OCI-LY7 (cell line): ENCODE measurements around the gene SYT2. TPM values are rescaled to one million over a fixed set of nuclear protein-coding genes. Genes with fewer than 3 reads are reported as not detected.

Experiments
- BruUV-seq: library from RNA; stranded (reverse); fragments of 400-500 nt; replicated peaks from 2 replicates; lab custom pipeline; 2021; lab: Mats Ljungman, UMichigan
- CTCF ChIA-PET: fragments of 300-600 bp; sonication (Branson Sonifier 250); formaldehyde crosslinking; loops from one replicate; lab custom pipeline; 2022; ENCODE audit warnings: antibody characterized with exemption; ENCODE audit not compliant: unreplicated experiment; lab: Charles Lee
- POLR2A ChIA-PET: fragments of 300-600 bp; sonication (Branson Sonifier 250); formaldehyde crosslinking; loops from one replicate; lab custom pipeline; 2022; ENCODE audit warnings: antibody characterized with exemption; lab: Charles Lee
- DNase-seq: peaks from one replicate; pipeline ENCODE4 v3.0.0-alpha.2; 2015; ENCODE audit warnings: low spot score
- H2AFZ ChIP-seq: fragments of 200-600 bp; sonication (generic), shearing (Covaris generic); 2 replicates; pipeline ENCODE4 v1.6.1; 2014; ENCODE audit warnings: mild to moderate bottlenecking, antibody characterized with exemption, low read length, moderate library complexity
- H3K27ac ChIP-seq: fragments of 200-600 bp; sonication (generic); 2 replicates; pipeline ENCODE4 v1.5.1; 2014; ENCODE audit warnings: mixed run types, low read depth, mild to moderate bottlenecking, moderate library complexity, low read length, inconsistent platforms; ENCODE audit not compliant: poor library complexity, severe bottlenecking
- H3K36me3 ChIP-seq: fragments of 200-600 bp; sonication (generic); 2 replicates; pipeline ENCODE4 v1.6.1; 2014; ENCODE audit warnings: mild to moderate bottlenecking, antibody characterized with exemption, low read length, moderate library complexity, mixed read lengths; ENCODE audit not compliant: insufficient read depth
- H3K4me1 ChIP-seq: fragments of 200-600 bp; sonication (generic); 2 replicates; pipeline ENCODE4 v1.5.1; 2014; ENCODE audit warnings: mild to moderate bottlenecking, low read length; ENCODE audit not compliant: insufficient read depth, poor library complexity, severe bottlenecking
- H3K4me2 ChIP-seq: fragments of 200-600 bp; sonication (generic); 2 replicates; pipeline ENCODE4 v1.6.1; 2014; ENCODE audit warnings: mild to moderate bottlenecking, low read length
- H3K4me3 ChIP-seq: fragments of 200-600 bp; sonication (generic); 2 replicates; pipeline ENCODE4 v1.5.1; 2014; ENCODE audit warnings: mild to moderate bottlenecking, low read depth, low read length; ENCODE audit not compliant: poor library complexity, severe bottlenecking
- H3K79me2 ChIP-seq: fragments of 200-600 bp; sonication (generic); 2 replicates; pipeline ENCODE4 v1.6.1; 2016; ENCODE audit warnings: low read depth, mild to moderate bottlenecking, low read length, moderate library complexity, mixed read lengths; ENCODE audit not compliant: insufficient read depth
- H3K9me2 ChIP-seq: fragments of 200-600 bp; sonication (generic); 2 replicates; pipeline ENCODE4 v1.6.1; 2016; ENCODE audit warnings: mild to moderate bottlenecking, low read length, mixed read lengths; ENCODE audit not compliant: insufficient read depth
- H3K9me3 ChIP-seq: fragments of 200-600 bp; sonication (generic); 2 replicates; pipeline ENCODE4 v1.6.1; 2014; ENCODE audit warnings: mild to moderate bottlenecking, mixed run types, low read length, mixed read lengths
- H4K20me1 ChIP-seq: fragments of 200-600 bp; sonication (generic); 2 replicates; pipeline ENCODE4 v1.6.1; 2014; ENCODE audit warnings: mild to moderate bottlenecking, antibody characterized with exemption, low read length, moderate library complexity, mixed read lengths; ENCODE audit not compliant: insufficient read depth
- EZH2phosphoT487 ChIP-seq: fragments of 200-600 bp; sonication (generic); IDR thresholded peaks from 2 replicates; pipeline ENCODE4 v1.6.1; 2018; ENCODE audit warnings: low read depth, borderline replicate concordance, mild to moderate bottlenecking, mixed run types, antibody characterized with exemption, low read length, moderate library complexity, mixed read lengths
- intact Hi-C: fragments of 100-400 bp; cut with micrococcal nuclease; formaldehyde crosslinking; loops from one replicate; pipeline ENCODE4 v1.10.0; 2022; ENCODE audit not compliant: unreplicated experiment
- total RNA-seq, 2 experiments: library from RNA; depleted of rRNA in 1 of 2; stranded (reverse); fragments of >200 nt in 1 of 2; shearing (Covaris generic) in 1 of 2; gene quantifications; 2 replicates each; pipeline ENCODE4 v1.2.3, GENCODE V29; 2014 to 2022
- TF ChIP-seq, protein P1 (sequence below): fragments of 200-600 bp; sonication (generic); conservative IDR thresholded peaks from 2 replicates; pipeline ENCODE4 v1.5.1; 2014; ENCODE audit warnings: mild to moderate bottlenecking, antibody characterized with exemption, low read length, moderate library complexity, mixed read lengths

The SYT2 gene
- total RNA-seq, 2 experiments from 2014 or later: not detected

GRCh38 chr1:202577381-202577780, 132.9 kb downstream of the SYT2 start:
- no peaks in the 10 kb centered on the region for H3K4me1 ChIP-seq
- no peaks in the 10 kb centered on the region for H3K9me3 ChIP-seq
- no peak overlapping the region for H3K27ac ChIP-seq
- no peak overlapping the region for H3K4me2 ChIP-seq
- TF ChIP-seq EZH2phosphoT487: no peak
- TF ChIP-seq, protein P1, sequence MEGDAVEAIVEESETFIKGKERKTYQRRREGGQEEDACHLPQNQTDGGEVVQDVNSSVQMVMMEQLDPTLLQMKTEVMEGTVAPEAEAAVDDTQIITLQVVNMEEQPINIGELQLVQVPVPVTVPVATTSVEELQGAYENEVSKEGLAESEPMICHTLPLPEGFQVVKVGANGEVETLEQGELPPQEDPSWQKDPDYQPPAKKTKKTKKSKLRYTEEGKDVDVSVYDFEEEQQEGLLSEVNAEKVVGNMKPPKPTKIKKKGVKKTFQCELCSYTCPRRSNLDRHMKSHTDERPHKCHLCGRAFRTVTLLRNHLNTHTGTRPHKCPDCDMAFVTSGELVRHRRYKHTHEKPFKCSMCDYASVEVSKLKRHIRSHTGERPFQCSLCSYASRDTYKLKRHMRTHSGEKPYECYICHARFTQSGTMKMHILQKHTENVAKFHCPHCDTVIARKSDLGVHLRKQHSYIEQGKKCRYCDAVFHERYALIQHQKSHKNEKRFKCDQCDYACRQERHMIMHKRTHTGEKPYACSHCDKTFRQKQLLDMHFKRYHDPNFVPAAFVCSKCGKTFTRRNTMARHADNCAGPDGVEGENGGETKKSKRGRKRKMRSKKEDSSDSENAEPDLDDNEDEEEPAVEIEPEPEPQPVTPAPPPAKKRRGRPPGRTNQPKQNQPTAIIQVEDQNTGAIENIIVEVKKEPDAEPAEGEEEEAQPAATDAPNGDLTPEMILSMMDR: no peak
- ChIA-PET POLR2A (interaction anchor here (0.7 kb wide), 1 partner anchor 24 kb away, joined by 3 read pairs; no protein-coding TSS in a partner anchor), CTCF (interaction anchor here (1.5 kb wide), 1 partner anchor 23 kb away, joined by 3 read pairs; no protein-coding TSS in a partner anchor)
- H3K9me2 ChIP-seq: no peaks in the 10 kb centered on the region
- BruUV-seq: no TSS peak
- H2AFZ ChIP-seq: no peak overlapping the region
- H3K4me3 ChIP-seq: no peak overlapping the region
- H4K20me1 ChIP-seq: no peaks in the 10 kb centered on the region
- intact Hi-C loops: no loop called here
- H3K79me2 ChIP-seq: no peaks in the 10 kb centered on the region
- no peaks in the 10 kb centered on the region for H3K36me3 ChIP-seq
- DNase-seq: no peak

DNA sequence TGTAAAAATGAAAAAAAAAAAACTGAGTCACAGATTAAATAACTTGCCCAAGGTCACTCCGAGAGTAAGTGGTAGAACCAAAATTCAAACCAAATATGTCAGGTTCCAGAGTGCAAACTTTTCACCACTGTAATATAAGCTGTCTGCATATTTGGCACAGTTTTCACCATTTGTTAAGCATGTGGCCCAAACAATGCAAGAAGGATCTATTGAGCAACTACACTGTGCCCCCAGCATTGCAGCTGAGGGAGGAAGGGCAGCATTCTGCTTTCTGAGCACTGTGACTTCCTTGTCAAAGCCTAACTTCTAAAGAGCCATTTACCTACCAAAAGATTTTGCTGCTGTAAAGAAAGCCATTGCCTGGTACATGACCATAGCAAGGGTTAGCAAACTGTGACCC, 133.4 kb downstream of the SYT2 start:
- TF ChIP-seq, protein P1: no peak
- no peak for TF ChIP-seq EZH2phosphoT487
- Histone ChIP-seq H3K4me3 (no peak overlapping the region), H3K9me2 (no peaks in the 10 kb centered on the region), H3K79me2 (no peaks in the 10 kb centered on the region), H3K9me3 (no peaks in the 10 kb centered on the region), H3K4me2 (no peak overlapping the region), H3K36me3 (no peaks in the 10 kb centered on the region), H4K20me1 (no peaks in the 10 kb centered on the region), H2AFZ (no peak overlapping the region), H3K27ac (no peak overlapping the region), H3K4me1 (no peaks in the 10 kb centered on the region)
- intact Hi-C loops: no loop called here
- DNase-seq: no peak
- ChIA-PET POLR2A (no interaction called here), CTCF (interaction anchor here (1.5 kb wide), 1 partner anchor 23 kb away, joined by 3 read pairs; no protein-coding TSS in a partner anchor)
- BruUV-seq: no TSS peak

DNA sequence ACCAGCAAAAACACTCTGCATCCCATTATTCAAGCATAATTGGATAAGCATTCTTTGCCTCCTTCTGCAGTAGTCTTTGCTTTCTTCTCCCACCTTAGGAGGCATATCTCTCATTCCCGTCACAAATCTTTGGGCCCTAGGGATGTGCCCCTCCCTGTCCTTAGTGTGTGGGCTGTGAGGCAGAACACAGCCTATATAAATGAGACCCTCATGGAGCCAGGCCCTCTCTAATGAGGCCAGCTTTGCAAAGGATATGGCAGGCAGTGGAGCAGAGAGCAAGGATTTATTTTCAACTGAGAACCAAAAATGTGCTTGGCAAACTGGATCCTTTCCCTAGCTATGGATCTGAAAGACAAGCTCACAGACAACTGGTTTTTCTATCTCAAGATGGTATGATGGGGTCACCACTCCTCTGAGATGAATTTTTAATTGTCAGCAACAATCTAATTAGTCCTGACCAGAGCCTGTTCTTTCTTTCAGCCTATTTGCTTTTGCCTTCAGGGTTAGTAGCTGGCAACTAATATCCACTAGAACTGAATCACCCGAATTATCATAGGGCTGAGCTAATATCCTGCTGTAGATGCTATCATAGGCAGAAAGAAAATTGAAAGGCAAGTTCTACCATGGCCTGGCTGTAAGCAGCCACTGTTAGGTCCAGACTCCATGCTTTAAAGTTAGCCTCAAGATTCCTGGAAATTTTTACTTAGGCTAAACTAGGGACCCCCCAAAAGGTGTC, 134.2 kb downstream of the SYT2 start:
- H3K4me2 ChIP-seq: no peak overlapping the region
- no peak overlapping the region for H3K4me3 ChIP-seq
- no peak for TF ChIP-seq EZH2phosphoT487
- TF ChIP-seq, protein P1: no peak
- H3K4me1 ChIP-seq: no peaks in the 10 kb centered on the region
- H3K9me2 ChIP-seq: no peaks in the 10 kb centered on the region
- intact Hi-C loops: no loop called here
- DNase-seq: no peak
- no peaks in the 10 kb centered on the region for H3K9me3 ChIP-seq
- POLR2A ChIA-PET: interaction anchor here (0.6 to 0.9 kb wide), 3 partner anchors 10 to 801 kb away, joined by 3 read pairs; no protein-coding TSS in a partner anchor
- no peaks in the 10 kb centered on the region for H3K79me2 ChIP-seq
- no peaks in the 10 kb centered on the region for H4K20me1 ChIP-seq
- H3K36me3 ChIP-seq: no peaks in the 10 kb centered on the region
- H2AFZ ChIP-seq: no peak overlapping the region
- no TSS peak for BruUV-seq
- no peak overlapping the region for H3K27ac ChIP-seq
- CTCF ChIA-PET: no interaction called here
